Measurements from ENCODE around the gene PASK. TPM values are rescaled to one million over a fixed set of nuclear protein-coding genes. Genes with fewer than 3 reads are reported as not detected.

Gene PASK
- total RNA-seq, 1 donor from 2014 or later: 20.3 TPM

GRCh38 chr2:241136661-241137260 is 12.5 kb downstream of the PASK start:
- no peaks in the 10 kb centered on the region for H3K36me3 ChIP-seq
- H4K20me1 ChIP-seq (ENCODE audit: low read depth): no peaks in the 10 kb centered on the region
- no peak overlapping the region for H3K27ac ChIP-seq
- no peaks in the 10 kb centered on the region for H3F3A ChIP-seq (ENCODE audit: low read depth)
- H3K9ac ChIP-seq: no peak overlapping the region
- Mint-ChIP-seq H3K9me3 (no peaks in the 10 kb centered on the region), H3K4me3 (no peak overlapping the region), H3K27me3 (ENCODE audit: insufficient read depth, low read depth) (no peaks in the 10 kb centered on the region), H3K27ac (no peak overlapping the region), H3K36me3 (peaks cover 5% of the 10 kb centered on the region), H3K4me1 (peaks cover 3% of the 10 kb centered on the region)
- H3K9me3 ChIP-seq (ENCODE audit: low read depth): no peaks in the 10 kb centered on the region
- no peaks in the 10 kb centered on the region for H3K79me2 ChIP-seq (ENCODE audit: low read depth)
- no peaks in the 10 kb centered on the region for H3K4me1 ChIP-seq
- DNase-seq (ENCODE audit: low spot score): no peak
- no peak overlapping the region for H3K4me3 ChIP-seq
- no peak overlapping the region for H2AFZ ChIP-seq (replicated peaks)
- TF ChIP-seq EZH2phosphoT487 (IDR thresholded peaks at IDR 0.05) (no peak), CTCF (IDR thresholded peaks at IDR 0.05) (no peak), EZH2 (IDR thresholded peaks at IDR 0.05) (no peak)
- no peaks in the 10 kb centered on the region for H3K27me3 ChIP-seq
- no peak overlapping the region for H3K4me2 ChIP-seq

- H3K4me1 ChIP-seq: no peaks in the 10 kb centered on the region
- H3K4me3 ChIP-seq: no peak overlapping the region
- H3F3A ChIP-seq (ENCODE audit: low read depth): no peaks in the 10 kb centered on the region
- no peak overlapping the region for H2AFZ ChIP-seq (replicated peaks)
- no peak for TF ChIP-seq EZH2 (IDR thresholded peaks at IDR 0.05)
- TF ChIP-seq CTCF (IDR thresholded peaks at IDR 0.05): no peak
- TF ChIP-seq EZH2phosphoT487 (IDR thresholded peaks at IDR 0.05): no peak
- H4K20me1 ChIP-seq (ENCODE audit: low read depth): no peaks in the 10 kb centered on the region
- Mint-ChIP-seq H3K36me3 (peaks cover 5% of the 10 kb centered on the region), H3K27ac (no peak overlapping the region), H3K4me3 (no peak overlapping the region), H3K27me3 (ENCODE audit: insufficient read depth, low read depth) (no peaks in the 10 kb centered on the region), H3K9me3 (no peaks in the 10 kb centered on the region), H3K4me1 (peaks cover 3% of the 10 kb centered on the region)
- no peak for DNase-seq (ENCODE audit: low spot score)
- no peak overlapping the region for H3K27ac ChIP-seq
- H3K36me3 ChIP-seq: no peaks in the 10 kb centered on the region
- H3K4me2 ChIP-seq: no peak overlapping the region
- no peaks in the 10 kb centered on the region for H3K9me3 ChIP-seq (ENCODE audit: low read depth)
- H3K79me2 ChIP-seq (ENCODE audit: low read depth): no peaks in the 10 kb centered on the region
- no peak overlapping the region for H3K9ac ChIP-seq
- H3K27me3 ChIP-seq: no peaks in the 10 kb centered on the region
Observed at GRCh38 chr2:241136191-241136590, 13.1 kb downstream of the PASK start.

GRCh38 chr2:241135737-241136136 is 13.5 kb downstream of the PASK start:
- DNase-seq (ENCODE audit: low spot score): no peak
- no peak overlapping the region for H3K4me2 ChIP-seq
- no peaks in the 10 kb centered on the region for H3F3A ChIP-seq (ENCODE audit: low read depth)
- no peaks in the 10 kb centered on the region for H4K20me1 ChIP-seq (ENCODE audit: low read depth)
- H3K27ac ChIP-seq: no peak overlapping the region
- H3K27me3 ChIP-seq: no peaks in the 10 kb centered on the region
- Mint-ChIP-seq H3K4me3 (no peak overlapping the region), H3K4me1 (peaks cover 3% of the 10 kb centered on the region), H3K27me3 (ENCODE audit: insufficient read depth, low read depth) (no peaks in the 10 kb centered on the region), H3K9me3 (no peaks in the 10 kb centered on the region), H3K36me3 (peaks cover 6% of the 10 kb centered on the region), H3K27ac (no peak overlapping the region)
- H2AFZ ChIP-seq (replicated peaks): no peak overlapping the region
- no peaks in the 10 kb centered on the region for H3K4me1 ChIP-seq
- TF ChIP-seq EZH2phosphoT487 (IDR thresholded peaks at IDR 0.05) (no peak), CTCF (IDR thresholded peaks at IDR 0.05) (no peak), EZH2 (IDR thresholded peaks at IDR 0.05) (no peak)
- H3K79me2 ChIP-seq (ENCODE audit: low read depth): no peaks in the 10 kb centered on the region
- H3K9ac ChIP-seq: no peak overlapping the region
- no peaks in the 10 kb centered on the region for H3K36me3 ChIP-seq
- H3K9me3 ChIP-seq (ENCODE audit: low read depth): no peaks in the 10 kb centered on the region
- no peak overlapping the region for H3K4me3 ChIP-seq

Measured in neural progenitor cell (in vitro differentiated cells).